ENCODE data around the gene ANKRD34B.

- TF ChIP-seq POLR2AphosphoS5 (IDR thresholded peaks at IDR 0.05; ENCODE audit: low read depth, low read length) = no peak
- TF ChIP-seq POLR2A (IDR thresholded peaks at IDR 0.05; ENCODE audit: low read depth, low read length) = no peak
These were observed 15.0 kb downstream of the ANKRD34B start for GRCh38 chr5:80555099-80555498.

All from GM12892 (cell line).